ENCODE measurements around the gene CCR1. TPM values are rescaled to one million over a fixed set of nuclear protein-coding genes. Genes with fewer than 3 reads are reported as not detected.

CCR1 gene
- total and polyA plus RNA-seq, 2 of the 4 experiments (the other 2 are of a cell fraction): not detected

- Histone ChIP-seq H2BK5ac (ENCODE audit: low read depth, low read length, poor library complexity, severe bottlenecking) (no peak overlapping the region), H2AFZ (replicated peaks; ENCODE audit: low read length, poor library complexity) (no peak overlapping the region), H3K4me2 (ENCODE audit: low read depth, low read length) (no peak overlapping the region), H3K4me1 (ENCODE audit: control insufficient read depth, insufficient read depth, low read length) (no peaks in the 10 kb centered on the region), H3K79me1 (ENCODE audit: low read depth in 1 of 2, low read length in 2 of 2) (no peaks in the 10 kb centered on the region), H4K8ac (ENCODE audit: low read depth in 2 of 2, low read length in 2 of 2) (no peak overlapping the region), H3K23ac (ENCODE audit: low read depth, low read length) (no peak overlapping the region), H3K27me3 (ENCODE audit: control insufficient read depth, insufficient read depth, low read length) (peaks cover 5% of the 10 kb centered on the region), H3K18ac (ENCODE audit: low read depth, low read length) (no peak overlapping the region), H2BK120ac (ENCODE audit: low read depth, low read length) (no peak overlapping the region), H3K36me3 (ENCODE audit: control insufficient read depth, insufficient read depth, low read length) (no peaks in the 10 kb centered on the region), H4K20me1 (ENCODE audit: insufficient read depth, low read length) (no peaks in the 10 kb centered on the region), H4K5ac (ENCODE audit: low read depth, low read length) (no peak overlapping the region), H2BK15ac (ENCODE audit: low read depth, low read length) (no peak overlapping the region), H3K56ac (ENCODE audit: extremely low read depth, insufficient read depth, low read length) (no peak overlapping the region), H3K14ac (replicated peaks; ENCODE audit: low read depth, low read length) (no peak overlapping the region), H3K9ac (ENCODE audit: low read depth, low read length) (no peak overlapping the region), H2AK5ac (ENCODE audit: low read depth, low read length) (no peak overlapping the region), H3K9me1 (ENCODE audit: insufficient read depth, low read length) (no peaks in the 10 kb centered on the region), H3K9me3 (ENCODE audit: control insufficient read depth, insufficient read depth, low read length) (peaks cover 3% of the 10 kb centered on the region; the same call in 1 of the 2 replicates), H3K4ac (ENCODE audit: low read depth, low read length) (no peak overlapping the region), H3K27ac (ENCODE audit: insufficient read depth, low read length) (no peak overlapping the region), H3K4me3 (ENCODE audit: insufficient read depth, low read depth, low read length) (no peak overlapping the region), H4K91ac (ENCODE audit: insufficient read depth, low read depth, low read length) (no peak overlapping the region), H2BK20ac (ENCODE audit: low read depth, low read length) (no peak overlapping the region), H2AK9ac (replicated peaks; ENCODE audit: low read depth, low read length, poor library complexity) (no peak overlapping the region)
- POLR2A ChIA-PET (ENCODE audit: unreplicated experiment): no interaction called here
- intact Hi-C loops (cut with micrococcal nuclease) (no loop called here), dilution Hi-C loops (cut with HindIII; ENCODE audit: low sequenced_read_pairs, unreplicated experiment) (no loop called here), in situ Hi-C loops (cut with MboI; ENCODE audit: low sequenced_read_pairs) (no loop called here)
- CTCF ChIA-PET: interaction anchor here (0.7 kb wide), 1 partner anchor 45 kb away, joined by 3 read pairs; the partner anchor contains the start of gene CCR1
- no peak for DNase-seq
- BruUV-seq (replicated peaks): no TSS peak
- WGBS, 2 experiments (ENCODE audit: extremely low coverage in 2 of 2, insufficient read length in 1 of 2): 67% methylated on average over 1 of the region's 4 CpGs; no CpG with 5 or more reads in 1 of the 2 experiments
- TF ChIP-seq MXI1 (IDR thresholded peaks at IDR 0.05; ENCODE audit: borderline replicate concordance, low read depth, low read length) (no peak), NFE2L2 (IDR thresholded peaks at IDR 0.05; ENCODE audit: low read depth, low read length) (no peak), CHD1 (IDR thresholded peaks at IDR 0.05; ENCODE audit: low read depth, low read length) (no peak), USF2 (IDR thresholded peaks at IDR 0.05; ENCODE audit: low read depth, low read length) (no peak), MAZ (IDR thresholded peaks at IDR 0.05; ENCODE audit: borderline replicate concordance, low read depth, low read length) (no peak), BHLHE40 (IDR thresholded peaks at IDR 0.05; ENCODE audit: low read depth, low read length) (no peak), SMC3 (IDR thresholded peaks at IDR 0.05; ENCODE audit: low read depth, low read length) (no peak), FOS (IDR thresholded peaks at IDR 0.05; ENCODE audit: low read depth, low read length) (no peak), POLR2A (IDR thresholded peaks at IDR 0.05; ENCODE audit: low read depth, low read length) (no peak), MAFK (IDR thresholded peaks at IDR 0.05; ENCODE audit: low read depth, low read length) (no peak), RFX5 (IDR thresholded peaks at IDR 0.05; ENCODE audit: low read depth, low read length) (no peak), CEBPB (IDR thresholded peaks at IDR 0.05; ENCODE audit: low read depth, low read length) (no peak), RAD21 (IDR thresholded peaks at IDR 0.05; ENCODE audit: low read length) (no peak), RCOR1 (IDR thresholded peaks at IDR 0.05; ENCODE audit: insufficient replicate concordance, low read length) (no peak)
- TF ChIP-seq, protein P1, sequence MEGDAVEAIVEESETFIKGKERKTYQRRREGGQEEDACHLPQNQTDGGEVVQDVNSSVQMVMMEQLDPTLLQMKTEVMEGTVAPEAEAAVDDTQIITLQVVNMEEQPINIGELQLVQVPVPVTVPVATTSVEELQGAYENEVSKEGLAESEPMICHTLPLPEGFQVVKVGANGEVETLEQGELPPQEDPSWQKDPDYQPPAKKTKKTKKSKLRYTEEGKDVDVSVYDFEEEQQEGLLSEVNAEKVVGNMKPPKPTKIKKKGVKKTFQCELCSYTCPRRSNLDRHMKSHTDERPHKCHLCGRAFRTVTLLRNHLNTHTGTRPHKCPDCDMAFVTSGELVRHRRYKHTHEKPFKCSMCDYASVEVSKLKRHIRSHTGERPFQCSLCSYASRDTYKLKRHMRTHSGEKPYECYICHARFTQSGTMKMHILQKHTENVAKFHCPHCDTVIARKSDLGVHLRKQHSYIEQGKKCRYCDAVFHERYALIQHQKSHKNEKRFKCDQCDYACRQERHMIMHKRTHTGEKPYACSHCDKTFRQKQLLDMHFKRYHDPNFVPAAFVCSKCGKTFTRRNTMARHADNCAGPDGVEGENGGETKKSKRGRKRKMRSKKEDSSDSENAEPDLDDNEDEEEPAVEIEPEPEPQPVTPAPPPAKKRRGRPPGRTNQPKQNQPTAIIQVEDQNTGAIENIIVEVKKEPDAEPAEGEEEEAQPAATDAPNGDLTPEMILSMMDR (conservative IDR thresholded peaks at IDR 0.05; ENCODE audit: low read depth, low read length): no peak
- TF ChIP-seq, protein P2, sequence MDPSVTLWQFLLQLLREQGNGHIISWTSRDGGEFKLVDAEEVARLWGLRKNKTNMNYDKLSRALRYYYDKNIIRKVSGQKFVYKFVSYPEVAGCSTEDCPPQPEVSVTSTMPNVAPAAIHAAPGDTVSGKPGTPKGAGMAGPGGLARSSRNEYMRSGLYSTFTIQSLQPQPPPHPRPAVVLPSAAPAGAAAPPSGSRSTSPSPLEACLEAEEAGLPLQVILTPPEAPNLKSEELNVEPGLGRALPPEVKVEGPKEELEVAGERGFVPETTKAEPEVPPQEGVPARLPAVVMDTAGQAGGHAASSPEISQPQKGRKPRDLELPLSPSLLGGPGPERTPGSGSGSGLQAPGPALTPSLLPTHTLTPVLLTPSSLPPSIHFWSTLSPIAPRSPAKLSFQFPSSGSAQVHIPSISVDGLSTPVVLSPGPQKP (IDR thresholded peaks at IDR 0.05; ENCODE audit: borderline replicate concordance, low read depth, low read length): no peak
- no peak for ATAC-seq (ENCODE audit: low read depth)
Observed at GRCh38 chr3:46162975-46163555, 45.0 kb downstream of the CCR1 start.

Measured in IMR-90 (cell line).